ENCODE measurements around the gene TTC13. TPM values are rescaled to one million over a fixed set of nuclear protein-coding genes. Genes with fewer than 3 reads are reported as not detected.
"Not testable (repeated sequence)": the region's sequence is repeated elsewhere in the genome, so short reads cannot be mapped to it uniquely, and the experiment has no call there.

Gene TTC13
- total RNA-seq, 1 experiment from 2014 or later = 4.4 TPM

DNA sequence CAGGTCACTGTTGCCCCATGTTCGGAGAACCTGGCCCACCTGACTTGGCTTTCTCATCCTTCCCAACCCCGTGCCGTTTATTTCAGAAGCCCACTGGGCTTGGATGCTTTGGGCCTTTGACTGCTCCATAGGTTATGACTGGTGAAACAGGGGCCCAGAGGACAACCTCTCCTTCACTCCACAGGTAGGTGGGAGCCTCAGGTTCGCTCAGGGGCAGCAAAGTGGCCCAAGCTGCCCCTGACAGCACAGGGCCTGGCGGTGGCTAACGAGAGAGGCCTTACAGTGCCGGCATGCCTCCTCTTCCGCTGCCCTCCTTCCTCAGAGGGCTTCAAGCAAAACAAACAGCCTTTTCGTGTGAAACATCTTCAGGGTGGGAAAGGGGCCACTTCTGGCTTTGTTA lies 44.5 kb upstream of the TTC13 start (continued):
- TF ChIP-seq, protein P1, sequence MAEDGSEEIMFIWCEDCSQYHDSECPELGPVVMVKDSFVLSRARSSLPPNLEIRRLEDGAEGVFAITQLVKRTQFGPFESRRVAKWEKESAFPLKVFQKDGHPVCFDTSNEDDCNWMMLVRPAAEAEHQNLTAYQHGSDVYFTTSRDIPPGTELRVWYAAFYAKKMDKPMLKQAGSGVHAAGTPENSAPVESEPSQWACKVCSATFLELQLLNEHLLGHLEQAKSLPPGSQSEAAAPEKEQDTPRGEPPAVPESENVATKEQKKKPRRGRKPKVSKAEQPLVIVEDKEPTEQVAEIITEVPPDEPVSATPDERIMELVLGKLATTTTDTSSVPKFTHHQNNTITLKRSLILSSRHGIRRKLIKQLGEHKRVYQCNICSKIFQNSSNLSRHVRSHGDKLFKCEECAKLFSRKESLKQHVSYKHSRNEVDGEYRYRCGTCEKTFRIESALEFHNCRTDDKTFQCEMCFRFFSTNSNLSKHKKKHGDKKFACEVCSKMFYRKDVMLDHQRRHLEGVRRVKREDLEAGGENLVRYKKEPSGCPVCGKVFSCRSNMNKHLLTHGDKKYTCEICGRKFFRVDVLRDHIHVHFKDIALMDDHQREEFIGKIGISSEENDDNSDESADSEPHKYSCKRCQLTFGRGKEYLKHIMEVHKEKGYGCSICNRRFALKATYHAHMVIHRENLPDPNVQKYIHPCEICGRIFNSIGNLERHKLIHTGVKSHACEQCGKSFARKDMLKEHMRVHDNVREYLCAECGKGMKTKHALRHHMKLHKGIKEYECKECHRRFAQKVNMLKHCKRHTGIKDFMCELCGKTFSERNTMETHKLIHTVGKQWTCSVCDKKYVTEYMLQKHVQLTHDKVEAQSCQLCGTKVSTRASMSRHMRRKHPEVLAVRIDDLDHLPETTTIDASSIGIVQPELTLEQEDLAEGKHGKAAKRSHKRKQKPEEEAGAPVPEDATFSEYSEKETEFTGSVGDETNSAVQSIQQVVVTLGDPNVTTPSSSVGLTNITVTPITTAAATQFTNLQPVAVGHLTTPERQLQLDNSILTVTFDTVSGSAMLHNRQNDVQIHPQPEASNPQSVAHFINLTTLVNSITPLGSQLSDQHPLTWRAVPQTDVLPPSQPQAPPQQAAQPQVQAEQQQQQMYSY (CRISPR knock-in tag; IDR thresholded peaks at IDR 0.05) = no peak
- no peak for TF ChIP-seq GABPB1 (CRISPR knock-in tag; IDR thresholded peaks at IDR 0.05)
- TF ChIP-seq ZNF416 (CRISPR knock-in tag; IDR thresholded peaks at IDR 0.05) = no peak
- TF ChIP-seq FOXJ3 (CRISPR knock-in tag; IDR thresholded peaks at IDR 0.05; ENCODE audit: borderline replicate concordance) = no peak

DNA sequence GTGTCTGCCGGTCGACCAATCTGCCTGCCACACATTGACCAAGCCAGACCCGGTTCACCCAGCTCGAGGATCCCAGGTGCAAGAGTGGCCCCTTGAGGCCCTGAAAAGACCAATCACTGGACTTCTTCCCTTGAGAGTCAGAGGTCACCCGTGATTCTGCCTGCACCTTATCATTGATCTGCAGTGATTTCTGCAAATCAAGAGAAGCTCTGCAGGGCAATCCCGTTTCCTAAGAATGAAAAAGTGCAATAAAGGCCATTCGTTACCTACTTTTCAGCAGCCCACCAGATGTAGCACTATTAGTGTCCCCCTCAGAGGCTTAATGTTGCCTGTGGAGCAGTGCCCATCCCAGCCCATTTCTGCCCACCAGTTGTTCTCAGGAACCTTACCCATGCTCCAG lies 43.9 kb upstream of the TTC13 start:
- H3K4me3 Mint-ChIP-seq; DNase-seq (ENCODE audit: low spot score); ATAC-seq; CTCF ChIA-PET; H3K9me3 Mint-ChIP-seq; POLR2A ChIA-PET; H3K27ac Mint-ChIP-seq; H3K36me3 Mint-ChIP-seq: not testable (repeated sequence)
- peaks cover 31% of the 10 kb centered on the region for H3K4me1 Mint-ChIP-seq
- H3K27me3 Mint-ChIP-seq (ENCODE audit: low read depth) = peaks cover 71% of the 10 kb centered on the region

DNA sequence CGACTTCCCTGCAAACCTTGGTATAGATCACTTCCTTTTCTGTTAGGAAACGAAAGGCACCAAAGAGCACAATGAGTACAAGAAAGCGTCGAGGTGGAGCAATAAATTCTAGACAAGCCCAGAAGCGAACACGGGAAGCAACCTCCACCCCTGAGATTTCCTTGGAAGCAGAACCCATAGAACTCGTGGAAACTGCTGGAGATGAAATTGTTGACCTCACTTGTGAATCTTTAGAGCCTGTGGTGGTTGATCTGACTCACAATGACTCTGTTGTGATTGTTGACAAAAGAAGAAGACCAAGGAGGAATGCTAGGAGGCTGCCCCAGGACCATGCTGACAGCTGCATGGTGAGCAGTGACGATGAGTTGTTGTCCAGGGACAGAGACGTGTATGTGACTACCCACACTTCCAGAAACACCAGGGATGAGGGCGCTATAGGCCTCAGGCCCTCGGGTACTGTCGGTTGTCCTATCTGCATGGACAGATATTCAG lies 42.9 kb upstream of the TTC13 start:
- TF ChIP-seq GABPB1 (CRISPR knock-in tag; IDR thresholded peaks at IDR 0.05) = no peak
- no peak for TF ChIP-seq ZNF423 (CRISPR knock-in tag; IDR thresholded peaks at IDR 0.05)
- no peak for TF ChIP-seq JAZF1 (CRISPR knock-in tag; IDR thresholded peaks at IDR 0.05)
- TF ChIP-seq, protein P2, sequence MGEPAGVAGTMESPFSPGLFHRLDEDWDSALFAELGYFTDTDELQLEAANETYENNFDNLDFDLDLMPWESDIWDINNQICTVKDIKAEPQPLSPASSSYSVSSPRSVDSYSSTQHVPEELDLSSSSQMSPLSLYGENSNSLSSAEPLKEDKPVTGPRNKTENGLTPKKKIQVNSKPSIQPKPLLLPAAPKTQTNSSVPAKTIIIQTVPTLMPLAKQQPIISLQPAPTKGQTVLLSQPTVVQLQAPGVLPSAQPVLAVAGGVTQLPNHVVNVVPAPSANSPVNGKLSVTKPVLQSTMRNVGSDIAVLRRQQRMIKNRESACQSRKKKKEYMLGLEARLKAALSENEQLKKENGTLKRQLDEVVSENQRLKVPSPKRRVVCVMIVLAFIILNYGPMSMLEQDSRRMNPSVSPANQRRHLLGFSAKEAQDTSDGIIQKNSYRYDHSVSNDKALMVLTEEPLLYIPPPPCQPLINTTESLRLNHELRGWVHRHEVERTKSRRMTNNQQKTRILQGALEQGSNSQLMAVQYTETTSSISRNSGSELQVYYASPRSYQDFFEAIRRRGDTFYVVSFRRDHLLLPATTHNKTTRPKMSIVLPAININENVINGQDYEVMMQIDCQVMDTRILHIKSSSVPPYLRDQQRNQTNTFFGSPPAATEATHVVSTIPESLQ (CRISPR knock-in tag; IDR thresholded peaks at IDR 0.05) = no peak
- no peak for TF ChIP-seq ELF4 (CRISPR knock-in tag; IDR thresholded peaks at IDR 0.05; ENCODE audit: low read depth)
- DNase-seq (ENCODE audit: low spot score) (no peak), ATAC-seq (no peak)
- no peaks in the 10 kb centered on the region for H3K36me3 Mint-ChIP-seq
- POLR2A ChIA-PET = no interaction called here
- CTCF ChIA-PET = no interaction called here
- no peak overlapping the region for H3K4me3 Mint-ChIP-seq
- no peaks in the 10 kb centered on the region for H3K9me3 Mint-ChIP-seq
- H3K27ac Mint-ChIP-seq = no peak overlapping the region
- H3K4me1 Mint-ChIP-seq = peaks cover 31% of the 10 kb centered on the region
- H3K27me3 Mint-ChIP-seq (ENCODE audit: low read depth) = peaks cover 69% of the 10 kb centered on the region

DNA sequence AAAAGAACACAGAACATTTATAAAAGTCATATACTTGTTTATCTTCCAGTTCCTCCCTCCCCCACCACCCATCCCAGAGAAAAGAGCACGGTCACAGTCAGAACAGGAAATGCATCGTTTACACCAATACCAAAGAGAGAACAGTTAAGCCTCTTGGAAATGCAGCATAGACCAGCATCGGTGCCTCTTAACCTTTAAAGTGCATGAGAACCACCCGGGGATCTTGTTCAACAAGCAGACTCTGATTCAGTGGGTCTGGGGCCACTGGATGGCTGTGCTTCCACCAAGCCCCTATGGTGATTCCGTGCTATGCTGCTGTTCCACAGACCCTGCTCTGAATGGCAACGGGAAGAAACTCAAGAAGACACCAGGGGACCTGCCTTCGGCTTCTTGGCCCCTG lies 42.2 kb upstream of the TTC13 start:
- Mint-ChIP-seq H3K27me3 (ENCODE audit: low read depth) (peaks cover 71% of the 10 kb centered on the region), H3K9me3 (no peaks in the 10 kb centered on the region), H3K4me3 (peak overlapping the region; percentile 8; the same call in 1 of the 2 replicates), H3K4me1 (peaks cover 31% of the 10 kb centered on the region), H3K36me3 (no peaks in the 10 kb centered on the region), H3K27ac (no peak overlapping the region)
- POLR2A ChIA-PET = no interaction called here
- CTCF ChIA-PET = no interaction called here
- TF ChIP-seq ETV6 (CRISPR knock-in tag; IDR thresholded peaks at IDR 0.05) (0 out of 2 replicates have a peak, but pooled peaks have one; percentile 24), ZNF219 (CRISPR knock-in tag; IDR thresholded peaks at IDR 0.05; ENCODE audit: borderline replicate concordance) (no peak)
- ATAC-seq (peak; percentile 80), DNase-seq (ENCODE audit: low spot score) (no peak)

DNA sequence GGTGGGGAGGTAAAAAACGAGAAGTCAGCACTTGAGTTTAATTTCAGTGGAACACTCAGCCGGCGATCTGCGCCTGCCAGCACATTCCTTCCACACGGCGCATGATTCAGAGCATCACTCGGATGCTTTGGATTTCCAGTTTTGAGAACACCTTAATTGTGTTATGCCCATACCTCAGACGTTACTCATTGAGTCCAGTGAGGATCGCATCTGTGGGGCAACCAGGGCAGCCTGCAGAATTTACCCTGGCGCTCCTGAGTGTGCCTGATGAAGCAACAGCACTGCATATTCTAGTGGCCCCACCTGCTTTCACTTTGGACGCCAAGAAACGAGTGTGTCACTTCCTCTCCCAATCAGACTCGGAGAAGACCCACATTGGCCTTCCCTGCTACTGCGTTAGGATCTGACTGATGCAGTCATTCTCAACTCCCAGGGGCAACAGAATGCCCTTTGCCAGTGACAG lies 41.5 kb upstream of the TTC13 start:
- Mint-ChIP-seq H3K36me3 (no peaks in the 10 kb centered on the region), H3K9me3 (no peaks in the 10 kb centered on the region), H3K27me3 (ENCODE audit: low read depth) (peaks cover 68% of the 10 kb centered on the region), H3K27ac (no peak overlapping the region), H3K4me3 (no peak overlapping the region), H3K4me1 (peaks cover 31% of the 10 kb centered on the region)
- CTCF ChIA-PET = no interaction called here
- ATAC-seq = no peak; the same call in 1 of the 2 replicates
- TF ChIP-seq JAZF1 (CRISPR knock-in tag; IDR thresholded peaks at IDR 0.05) = no peak
- TF ChIP-seq, protein P3, sequence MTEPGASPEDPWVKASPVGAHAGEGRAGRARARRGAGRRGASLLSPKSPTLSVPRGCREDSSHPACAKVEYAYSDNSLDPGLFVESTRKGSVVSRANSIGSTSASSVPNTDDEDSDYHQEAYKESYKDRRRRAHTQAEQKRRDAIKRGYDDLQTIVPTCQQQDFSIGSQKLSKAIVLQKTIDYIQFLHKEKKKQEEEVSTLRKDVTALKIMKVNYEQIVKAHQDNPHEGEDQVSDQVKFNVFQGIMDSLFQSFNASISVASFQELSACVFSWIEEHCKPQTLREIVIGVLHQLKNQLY (CRISPR knock-in tag; IDR thresholded peaks at IDR 0.05) = no peak
- TF ChIP-seq, protein P4, sequence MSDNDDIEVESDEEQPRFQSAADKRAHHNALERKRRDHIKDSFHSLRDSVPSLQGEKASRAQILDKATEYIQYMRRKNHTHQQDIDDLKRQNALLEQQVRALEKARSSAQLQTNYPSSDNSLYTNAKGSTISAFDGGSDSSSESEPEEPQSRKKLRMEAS (CRISPR knock-in tag; IDR thresholded peaks at IDR 0.05) = no peak
- TF ChIP-seq TP53 (CRISPR knock-in tag; IDR thresholded peaks at IDR 0.05) = no peak
- TF ChIP-seq, protein P5, sequence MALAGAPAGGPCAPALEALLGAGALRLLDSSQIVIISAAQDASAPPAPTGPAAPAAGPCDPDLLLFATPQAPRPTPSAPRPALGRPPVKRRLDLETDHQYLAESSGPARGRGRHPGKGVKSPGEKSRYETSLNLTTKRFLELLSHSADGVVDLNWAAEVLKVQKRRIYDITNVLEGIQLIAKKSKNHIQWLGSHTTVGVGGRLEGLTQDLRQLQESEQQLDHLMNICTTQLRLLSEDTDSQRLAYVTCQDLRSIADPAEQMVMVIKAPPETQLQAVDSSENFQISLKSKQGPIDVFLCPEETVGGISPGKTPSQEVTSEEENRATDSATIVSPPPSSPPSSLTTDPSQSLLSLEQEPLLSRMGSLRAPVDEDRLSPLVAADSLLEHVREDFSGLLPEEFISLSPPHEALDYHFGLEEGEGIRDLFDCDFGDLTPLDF (CRISPR knock-in tag; IDR thresholded peaks at IDR 0.05) = no peak
- TF ChIP-seq SMAD3 (CRISPR knock-in tag; IDR thresholded peaks at IDR 0.05; ENCODE audit: borderline replicate concordance) = no peak
- TF ChIP-seq FOXJ3 (CRISPR knock-in tag; IDR thresholded peaks at IDR 0.05; ENCODE audit: borderline replicate concordance) = no peak
- POLR2A ChIA-PET = no interaction called here
- no peak for DNase-seq (ENCODE audit: low spot score)
